ENCODE data around the gene GAB2.

DNA sequence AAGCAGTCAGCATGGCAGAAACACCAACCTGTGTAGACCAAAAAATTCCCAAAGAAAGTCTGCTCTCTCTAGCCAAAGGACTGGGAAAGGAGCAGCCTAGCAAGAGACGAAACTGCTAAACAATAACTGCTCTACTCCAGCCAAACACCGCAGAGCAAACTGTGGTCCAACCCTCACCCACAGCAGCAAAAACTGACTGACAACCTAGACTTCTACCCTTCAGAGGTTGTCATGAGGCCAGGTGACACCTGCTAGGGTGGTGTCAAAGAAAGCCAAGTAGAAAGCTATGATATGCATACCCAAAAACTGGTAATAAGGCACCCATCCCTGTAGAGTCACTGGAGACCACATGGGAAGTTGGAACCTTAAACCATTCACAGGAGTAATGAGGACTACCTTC lies 11.8 kb downstream of the GAB2 start:
- TF ChIP-seq, protein P1, sequence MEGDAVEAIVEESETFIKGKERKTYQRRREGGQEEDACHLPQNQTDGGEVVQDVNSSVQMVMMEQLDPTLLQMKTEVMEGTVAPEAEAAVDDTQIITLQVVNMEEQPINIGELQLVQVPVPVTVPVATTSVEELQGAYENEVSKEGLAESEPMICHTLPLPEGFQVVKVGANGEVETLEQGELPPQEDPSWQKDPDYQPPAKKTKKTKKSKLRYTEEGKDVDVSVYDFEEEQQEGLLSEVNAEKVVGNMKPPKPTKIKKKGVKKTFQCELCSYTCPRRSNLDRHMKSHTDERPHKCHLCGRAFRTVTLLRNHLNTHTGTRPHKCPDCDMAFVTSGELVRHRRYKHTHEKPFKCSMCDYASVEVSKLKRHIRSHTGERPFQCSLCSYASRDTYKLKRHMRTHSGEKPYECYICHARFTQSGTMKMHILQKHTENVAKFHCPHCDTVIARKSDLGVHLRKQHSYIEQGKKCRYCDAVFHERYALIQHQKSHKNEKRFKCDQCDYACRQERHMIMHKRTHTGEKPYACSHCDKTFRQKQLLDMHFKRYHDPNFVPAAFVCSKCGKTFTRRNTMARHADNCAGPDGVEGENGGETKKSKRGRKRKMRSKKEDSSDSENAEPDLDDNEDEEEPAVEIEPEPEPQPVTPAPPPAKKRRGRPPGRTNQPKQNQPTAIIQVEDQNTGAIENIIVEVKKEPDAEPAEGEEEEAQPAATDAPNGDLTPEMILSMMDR (IDR thresholded peaks at IDR 0.05; ENCODE audit: low read length) = no peak
- TF ChIP-seq EZH2 (IDR thresholded peaks at IDR 0.05; ENCODE audit: borderline replicate concordance, low read length) = no peak
